DOHH2 (cell line): ENCODE results near the gene ASAP2.

Source experiments
- H3F3A ChIP-seq: fragments of 200-600 bp; sonication (generic), shearing (Covaris generic); 2 replicates; pipeline ENCODE4 v1.6.0; 2016; ENCODE audit warnings: antibody characterized with exemption, mild to moderate bottlenecking; ENCODE audit not compliant: control insufficient read depth, insufficient read depth
- H3K27ac ChIP-seq: fragments of 200-600 bp; sonication (generic); 2 replicates; pipeline ENCODE4 v1.5.1; 2014; ENCODE audit warnings: low read depth, mild to moderate bottlenecking, low read length, moderate library complexity
- H3K27me3 ChIP-seq: fragments of 200-600 bp; sonication (generic); 2 replicates; pipeline ENCODE4 v1.6.1; 2014; ENCODE audit warnings: mild to moderate bottlenecking, low read length, mixed read lengths; ENCODE audit not compliant: control insufficient read depth
- H3K36me3 ChIP-seq: fragments of 200-600 bp; sonication (generic); 2 replicates; pipeline ENCODE4 v1.6.1; 2014; ENCODE audit warnings: mild to moderate bottlenecking, low read length, moderate library complexity, mixed read lengths; ENCODE audit not compliant: control insufficient read depth
- H3K4me1 ChIP-seq: fragments of 200-600 bp; sonication (generic); 2 replicates; pipeline ENCODE4 v1.6.1; 2014; ENCODE audit warnings: mild to moderate bottlenecking, low read length, mixed read lengths; ENCODE audit not compliant: control insufficient read depth
- H3K4me2 ChIP-seq: fragments of 200-600 bp; sonication (generic); 2 replicates; pipeline ENCODE4 v1.6.0; 2014; ENCODE audit warnings: mild to moderate bottlenecking, low read length, moderate library complexity
- H3K4me3 ChIP-seq: fragments of 200-600 bp; sonication (generic); 2 replicates; pipeline ENCODE4 v1.5.1; 2014; ENCODE audit warnings: mild to moderate bottlenecking, low read length, mixed read lengths
- H3K79me2 ChIP-seq: fragments of 200-600 bp; sonication (generic); 2 replicates; pipeline ENCODE4 v1.6.1; 2014; ENCODE audit warnings: mild to moderate bottlenecking, low read length, mixed read lengths; ENCODE audit not compliant: control insufficient read depth
- H3K9me2 ChIP-seq: fragments of 200-600 bp; sonication (generic); replicated peaks from 2 replicates; pipeline ENCODE4 v1.6.1; 2014; ENCODE audit warnings: mild to moderate bottlenecking, low read length, mixed read lengths; ENCODE audit not compliant: control insufficient read depth
- H3K9me3 ChIP-seq: fragments of 200-600 bp; sonication (generic); 2 replicates; pipeline ENCODE4 v1.6.1; 2014; ENCODE audit warnings: antibody characterized with exemption, low read length, mixed read lengths; ENCODE audit not compliant: control insufficient read depth, insufficient read depth
- H4K20me1 ChIP-seq: fragments of 200-600 bp; sonication (generic); 2 replicates; pipeline ENCODE4 v1.6.0; 2014; ENCODE audit warnings: low read depth, mild to moderate bottlenecking, antibody characterized with exemption, low read length, moderate library complexity; ENCODE audit not compliant: control insufficient read depth, insufficient read depth
- EZH2phosphoT487 ChIP-seq: fragments of 200-600 bp; sonication (generic); IDR thresholded peaks from 2 replicates; pipeline ENCODE4 v1.6.1; 2017; ENCODE audit warnings: borderline replicate concordance, mild to moderate bottlenecking, antibody characterized with exemption, low read length, moderate library complexity, mixed read lengths
- TF ChIP-seq, protein P1 (sequence below): fragments of 200-600 bp; sonication (generic); IDR thresholded peaks from one replicate; pipeline ENCODE4 v1.5.1; 2014; ENCODE audit warnings: antibody characterized with exemption, mild to moderate bottlenecking, low read depth, low read length; ENCODE audit not compliant: poor library complexity, severe bottlenecking

The ASAP2 gene

DNA sequence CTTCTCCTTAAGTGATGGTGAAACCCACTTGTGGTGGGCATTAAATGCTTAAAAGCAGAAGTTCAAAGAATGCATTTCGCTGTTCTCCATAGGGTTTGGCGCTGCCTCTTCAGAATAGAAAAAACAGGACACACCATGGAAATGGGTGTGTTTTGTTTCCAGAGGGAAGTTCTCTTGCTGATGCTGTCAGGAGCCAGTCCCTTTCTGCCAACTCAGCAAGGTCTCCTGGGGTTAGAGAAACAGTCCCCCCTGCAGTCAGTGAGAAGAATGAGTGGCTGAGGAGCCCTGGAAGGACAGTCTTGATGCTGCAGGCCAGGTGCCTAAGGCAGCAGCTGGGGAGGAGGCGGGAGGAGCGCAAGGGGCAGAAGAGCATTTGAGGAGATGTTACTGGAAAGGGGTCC lies 37.8 kb upstream of the ASAP2 start:
- no peak overlapping the region for H3K4me3 ChIP-seq
- no peaks in the 10 kb centered on the region for H3K79me2 ChIP-seq
- H3K27me3 ChIP-seq: peaks cover 9% of the 10 kb centered on the region; the same call in 1 of the 2 replicates
- H3K36me3 ChIP-seq: no peaks in the 10 kb centered on the region
- H4K20me1 ChIP-seq: no peaks in the 10 kb centered on the region
- no peaks in the 10 kb centered on the region for H3K9me2 ChIP-seq
- no peaks in the 10 kb centered on the region for H3F3A ChIP-seq
- H3K4me2 ChIP-seq: no peak overlapping the region
- no peak for TF ChIP-seq EZH2phosphoT487
- TF ChIP-seq, protein P1, sequence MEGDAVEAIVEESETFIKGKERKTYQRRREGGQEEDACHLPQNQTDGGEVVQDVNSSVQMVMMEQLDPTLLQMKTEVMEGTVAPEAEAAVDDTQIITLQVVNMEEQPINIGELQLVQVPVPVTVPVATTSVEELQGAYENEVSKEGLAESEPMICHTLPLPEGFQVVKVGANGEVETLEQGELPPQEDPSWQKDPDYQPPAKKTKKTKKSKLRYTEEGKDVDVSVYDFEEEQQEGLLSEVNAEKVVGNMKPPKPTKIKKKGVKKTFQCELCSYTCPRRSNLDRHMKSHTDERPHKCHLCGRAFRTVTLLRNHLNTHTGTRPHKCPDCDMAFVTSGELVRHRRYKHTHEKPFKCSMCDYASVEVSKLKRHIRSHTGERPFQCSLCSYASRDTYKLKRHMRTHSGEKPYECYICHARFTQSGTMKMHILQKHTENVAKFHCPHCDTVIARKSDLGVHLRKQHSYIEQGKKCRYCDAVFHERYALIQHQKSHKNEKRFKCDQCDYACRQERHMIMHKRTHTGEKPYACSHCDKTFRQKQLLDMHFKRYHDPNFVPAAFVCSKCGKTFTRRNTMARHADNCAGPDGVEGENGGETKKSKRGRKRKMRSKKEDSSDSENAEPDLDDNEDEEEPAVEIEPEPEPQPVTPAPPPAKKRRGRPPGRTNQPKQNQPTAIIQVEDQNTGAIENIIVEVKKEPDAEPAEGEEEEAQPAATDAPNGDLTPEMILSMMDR: no peak
- no peak overlapping the region for H3K27ac ChIP-seq
- no peaks in the 10 kb centered on the region for H3K4me1 ChIP-seq
- H3K9me3 ChIP-seq: no peaks in the 10 kb centered on the region

DNA sequence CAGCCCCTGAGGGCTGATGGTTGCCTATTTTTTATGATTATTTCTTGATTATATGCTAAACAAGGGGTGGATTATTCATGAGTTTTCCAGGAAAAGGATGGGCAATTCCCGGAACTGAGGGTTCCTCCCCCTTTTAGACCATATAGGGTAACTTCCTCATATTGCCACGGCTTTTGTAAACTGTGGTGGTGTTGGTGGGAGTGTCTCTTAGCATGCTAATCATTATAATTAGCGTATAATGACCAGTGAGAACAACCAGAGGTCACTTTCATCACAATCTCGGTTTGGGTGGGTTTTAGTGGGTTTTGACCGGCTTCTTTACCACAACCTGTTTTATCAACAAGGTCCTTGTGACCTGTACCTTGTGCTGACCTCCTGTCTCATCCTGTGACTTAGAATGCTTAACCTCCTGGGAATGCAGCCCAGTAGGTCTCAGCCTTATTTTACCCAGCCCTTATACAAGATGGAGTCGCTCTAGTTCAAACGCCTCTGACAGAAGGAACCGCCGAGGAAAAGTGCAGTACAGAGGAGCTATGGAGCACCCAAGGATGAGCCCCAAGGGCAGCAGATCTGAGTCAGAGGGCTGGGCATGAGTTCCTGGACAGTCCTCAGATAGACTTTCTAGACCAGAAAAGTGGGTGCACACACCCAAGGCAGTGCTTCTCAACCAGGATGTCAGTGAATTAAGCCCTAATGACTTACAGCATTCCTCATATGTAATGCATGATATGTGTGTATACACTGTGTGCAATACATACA lies 37.1 kb upstream of the ASAP2 start:
- Histone ChIP-seq H3K9me2 (no peaks in the 10 kb centered on the region), H3K4me3 (no peak overlapping the region), H3K9me3 (no peaks in the 10 kb centered on the region), H4K20me1 (no peaks in the 10 kb centered on the region), H3K27ac (no peak overlapping the region), H3K79me2 (no peaks in the 10 kb centered on the region), H3K27me3 (peaks cover 9% of the 10 kb centered on the region; the same call in 1 of the 2 replicates), H3K36me3 (no peaks in the 10 kb centered on the region), H3K4me1 (no peaks in the 10 kb centered on the region), H3K4me2 (no peak overlapping the region), H3F3A (no peaks in the 10 kb centered on the region)
- TF ChIP-seq EZH2phosphoT487: no peak
- TF ChIP-seq, protein P1: no peak

DNA sequence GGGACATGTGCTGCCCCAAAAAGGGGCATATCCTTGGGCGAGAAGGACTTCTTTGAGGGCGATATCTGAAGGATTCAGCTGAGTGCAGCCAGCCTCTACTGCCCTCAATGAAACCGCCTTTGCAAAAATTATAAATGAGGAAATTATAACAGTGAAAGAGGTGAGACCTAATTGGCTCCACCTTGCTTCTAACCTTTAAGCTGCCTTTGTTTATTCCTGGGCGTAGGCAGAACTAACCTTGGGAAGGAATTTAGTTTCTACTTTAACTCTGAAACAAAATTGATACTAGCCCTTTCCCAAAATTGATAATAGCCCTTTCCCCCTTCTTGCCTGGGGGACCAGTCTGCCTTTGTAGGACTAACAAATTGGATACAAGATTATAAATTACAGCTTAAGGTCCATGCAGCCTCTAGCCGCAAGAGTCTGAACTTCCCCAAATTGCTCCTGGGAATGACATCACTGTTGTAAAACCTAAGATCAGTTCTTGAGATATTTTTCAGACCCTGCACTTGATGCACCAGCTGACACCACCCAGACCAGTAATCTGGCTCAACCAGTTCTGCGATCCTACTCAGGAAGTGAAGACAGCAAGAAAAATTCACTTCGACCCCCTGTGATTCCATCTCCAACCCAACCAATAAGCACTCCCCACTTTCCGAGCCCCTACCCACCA lies 36.0 kb upstream of the ASAP2 start:
- TF ChIP-seq EZH2phosphoT487: no peak
- TF ChIP-seq, protein P1: no peak
- H3K9me2 ChIP-seq: no peaks in the 10 kb centered on the region
- no peak overlapping the region for H3K27ac ChIP-seq
- no peak overlapping the region for H3K4me3 ChIP-seq
- H3K79me2 ChIP-seq: no peaks in the 10 kb centered on the region
- no peak overlapping the region for H3K4me2 ChIP-seq
- H3K27me3 ChIP-seq: peaks cover 9% of the 10 kb centered on the region; the same call in 1 of the 2 replicates
- H4K20me1 ChIP-seq: no peaks in the 10 kb centered on the region
- no peaks in the 10 kb centered on the region for H3K9me3 ChIP-seq
- no peaks in the 10 kb centered on the region for H3F3A ChIP-seq
- no peaks in the 10 kb centered on the region for H3K36me3 ChIP-seq
- H3K4me1 ChIP-seq: no peaks in the 10 kb centered on the region
